ENCODE results near the gene SERPINA5.
"Not testable (repeated sequence)": the region's sequence is repeated elsewhere in the genome, so short reads cannot be mapped to it uniquely, and the experiment has no call there.

Gene SERPINA5

DNA sequence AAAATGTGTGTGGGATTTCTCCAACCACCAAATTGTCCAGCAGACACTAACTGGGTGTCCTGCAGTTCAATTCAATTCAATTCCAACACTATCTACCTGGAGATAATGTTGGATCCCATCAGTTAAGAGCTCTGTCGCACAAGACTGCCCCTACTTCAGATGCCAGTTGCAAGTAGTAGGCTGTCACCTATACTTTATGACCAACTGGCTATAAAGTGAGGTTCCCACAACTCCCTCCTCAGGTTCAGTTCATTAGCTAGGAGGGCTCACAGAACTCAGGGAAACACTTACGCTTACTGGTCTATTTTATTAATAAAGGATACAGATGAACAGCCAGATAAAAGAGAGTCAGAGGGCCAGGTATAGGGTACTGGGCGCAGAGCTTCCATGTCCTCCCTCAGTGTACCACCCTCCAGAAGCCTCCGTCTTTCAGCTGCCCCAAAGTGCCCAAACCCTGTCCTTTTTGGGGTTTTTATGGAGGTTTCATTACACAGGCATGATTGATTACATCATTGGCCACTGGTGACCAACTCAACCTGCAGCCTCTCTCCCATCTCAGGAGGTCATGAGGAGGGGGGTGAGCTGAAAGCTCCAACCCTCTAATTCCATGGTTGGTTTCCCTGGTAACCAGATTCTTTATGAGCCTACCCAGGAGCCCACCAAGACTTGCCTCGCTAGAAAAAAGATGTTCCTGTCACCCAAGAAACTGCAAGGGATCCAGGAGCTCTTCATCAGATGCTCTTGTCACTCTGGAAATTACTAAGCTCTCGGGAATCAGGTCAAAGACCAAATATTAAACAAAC, 7.5 kb upstream of the SERPINA5 start:
- DNase-seq (ENCODE audit: low read depth in 2 of 2): no peak

DNA sequence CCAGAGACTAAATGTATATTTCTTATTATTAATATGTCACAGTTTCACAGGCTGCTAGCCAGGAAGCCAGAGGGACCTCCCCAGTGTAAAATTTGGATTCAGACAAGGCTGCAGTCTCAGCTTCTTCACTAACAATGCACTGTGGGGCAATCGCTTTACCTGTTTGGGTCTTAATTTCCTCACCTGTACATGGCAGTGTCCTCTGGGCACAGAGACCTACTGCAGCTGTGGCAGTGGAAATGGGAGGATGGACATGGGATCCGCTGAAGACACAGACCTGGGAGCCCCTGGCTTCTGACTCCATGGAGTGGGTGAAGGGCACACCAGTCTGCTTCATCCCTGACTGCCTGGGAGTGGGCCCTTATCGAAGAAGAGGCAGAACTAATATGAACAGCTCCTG, 6.9 kb upstream of the SERPINA5 start:
- no peak for DNase-seq (ENCODE audit: low read depth in 2 of 2)

DNA sequence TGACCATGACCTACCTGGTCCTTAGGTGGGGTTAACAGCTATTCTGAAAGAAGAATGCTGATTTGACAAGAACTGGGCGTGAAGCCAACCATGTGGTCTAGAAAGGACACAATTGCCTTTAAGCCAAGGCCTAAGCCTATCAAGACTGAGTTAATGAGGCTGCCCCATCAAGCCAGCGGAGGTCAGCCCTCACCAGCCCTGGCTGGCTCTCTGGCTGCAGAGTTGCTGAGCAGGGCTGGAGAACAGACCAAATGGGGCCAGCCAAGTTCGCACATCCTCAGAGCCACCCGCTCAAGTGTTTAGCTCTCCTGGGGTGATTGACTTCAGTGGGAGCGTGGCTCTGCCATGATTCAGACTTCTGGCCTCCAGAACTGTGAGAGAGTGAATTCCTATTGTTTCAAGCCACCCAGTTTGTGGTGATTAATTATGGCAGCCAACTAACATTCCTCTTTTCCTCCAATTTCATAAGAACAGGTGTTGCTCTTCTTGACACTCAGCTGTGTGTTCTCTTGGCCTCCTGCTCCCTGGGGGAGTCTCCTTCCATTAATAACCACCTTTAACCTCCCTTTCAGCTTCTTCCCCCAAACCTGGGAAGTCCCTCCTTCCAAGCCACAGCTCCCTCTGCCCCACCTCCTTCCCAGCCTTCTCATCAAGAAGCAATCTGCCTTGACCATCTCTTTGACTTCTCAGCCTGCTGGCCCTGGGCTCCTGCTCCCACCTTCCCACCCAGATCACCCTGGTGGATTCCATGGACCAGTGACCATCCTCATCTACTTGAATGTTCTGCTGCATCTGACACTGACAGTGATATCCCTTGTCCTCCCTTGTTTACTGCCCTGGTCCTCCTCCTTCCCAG, 5.3 kb upstream of the SERPINA5 start:
- no peak for DNase-seq (ENCODE audit: low read depth in 2 of 2)

DNA sequence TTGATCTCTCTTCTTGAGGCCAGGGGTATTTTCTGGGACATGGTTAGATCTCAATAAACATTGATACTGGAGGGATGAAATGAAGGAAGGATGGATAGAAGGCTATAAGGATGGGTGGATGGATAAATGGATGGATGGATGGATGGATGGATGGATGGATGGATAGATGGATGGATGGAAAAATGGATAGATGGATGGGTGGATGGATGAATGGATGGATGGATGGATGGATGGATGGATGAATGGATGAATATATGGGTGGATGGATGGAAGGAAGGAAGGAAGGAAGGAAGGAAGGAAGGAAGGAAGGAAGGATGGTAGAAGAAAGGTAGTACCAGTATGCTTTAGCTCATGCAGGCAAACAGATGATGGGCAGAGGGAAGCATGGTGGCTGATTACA, 3.8 kb upstream of the SERPINA5 start:
- DNase-seq (ENCODE audit: low read depth in 2 of 2): not testable (repeated sequence)

DNA sequence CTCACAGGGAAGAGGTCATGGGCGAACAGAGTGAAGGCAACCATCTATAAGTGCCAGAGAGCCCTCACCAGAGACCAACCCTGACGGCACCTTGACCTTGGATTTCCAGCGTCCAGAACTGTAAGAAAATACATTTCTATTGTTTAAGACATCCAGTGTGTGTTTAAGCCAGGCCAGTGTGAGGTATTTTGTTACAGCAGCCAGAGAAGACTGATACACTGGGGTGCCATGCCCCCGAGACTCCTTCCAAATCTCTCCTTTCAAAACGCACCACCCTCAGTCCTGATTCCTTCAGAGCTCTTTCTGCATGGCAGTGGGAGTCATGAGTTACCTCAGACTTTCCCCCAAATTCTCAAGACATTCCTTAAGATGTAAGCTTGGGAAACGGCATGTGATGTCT, 2.5 kb upstream of the SERPINA5 start:
- DNase-seq (ENCODE audit: low read depth in 2 of 2): no peak

DNA sequence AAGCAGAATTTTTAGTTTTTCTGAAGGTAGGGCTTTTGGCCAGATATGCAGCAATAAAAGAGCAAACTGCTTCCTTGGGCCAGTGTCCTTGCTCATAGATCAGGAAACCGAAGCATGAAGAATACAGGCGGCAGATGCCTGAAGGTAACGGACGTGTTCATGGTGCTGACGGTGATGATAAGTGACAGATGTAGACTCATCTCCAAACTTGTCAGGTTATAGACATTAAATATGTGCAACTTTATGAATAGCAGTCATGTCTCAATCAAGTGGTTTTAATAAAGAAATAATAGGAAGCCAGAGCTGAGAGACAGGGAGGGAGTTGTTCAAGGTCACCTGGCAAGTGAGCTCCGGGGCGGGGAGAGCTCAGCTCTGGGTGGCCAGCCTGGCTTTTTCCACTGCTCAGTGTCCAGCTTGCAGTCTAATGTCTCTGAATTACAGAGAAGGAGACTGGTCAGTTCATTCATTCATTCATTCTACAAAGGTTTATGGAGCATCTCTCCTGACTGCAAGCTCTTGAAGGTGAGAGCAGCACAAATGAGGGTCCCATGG, 1.0 kb downstream of the SERPINA5 start:
- DNase-seq (ENCODE audit: low read depth in 2 of 2): no peak

DNA sequence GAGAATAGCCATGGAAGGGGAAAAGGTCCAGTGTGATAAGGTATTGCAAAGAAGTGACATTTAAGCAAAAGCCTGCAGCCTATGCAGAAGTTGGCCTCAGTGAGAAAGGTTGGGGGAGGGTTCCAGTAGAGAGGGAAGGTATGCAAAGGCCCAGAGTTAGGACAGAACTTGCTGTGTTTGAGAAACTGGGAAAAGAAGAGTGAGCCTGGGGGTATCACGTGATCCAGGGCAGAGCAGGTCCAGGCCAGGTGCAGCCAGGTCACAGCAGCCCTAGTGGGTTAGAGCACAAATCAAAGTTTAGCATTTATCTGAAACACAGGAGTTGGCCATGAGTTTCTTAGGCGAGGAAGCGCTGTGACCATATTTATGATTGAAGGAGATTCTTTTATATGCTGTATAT, 1.6 kb downstream of the SERPINA5 start:
- DNase-seq (ENCODE audit: low read depth in 2 of 2): no peak

DNA sequence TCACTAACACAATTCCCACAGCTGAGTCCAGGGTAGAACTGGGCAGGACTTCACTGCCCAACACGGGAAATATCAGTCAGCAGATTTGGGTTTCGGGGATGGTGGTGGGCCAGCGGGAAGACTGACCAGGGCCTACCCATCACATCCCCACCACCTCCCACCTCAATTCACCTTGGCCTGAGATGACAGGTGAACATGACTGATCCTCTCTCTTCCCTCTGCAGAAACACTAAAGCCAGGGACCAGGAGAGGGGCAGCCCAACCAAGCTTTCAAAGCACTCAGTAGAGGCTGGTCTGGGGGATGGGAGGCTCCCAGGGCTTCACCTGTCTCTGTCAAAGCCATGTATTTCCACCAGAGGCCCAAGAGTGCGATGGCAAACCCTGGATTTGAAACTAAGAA, 2.3 kb downstream of the SERPINA5 start:
- DNase-seq (ENCODE audit: low read depth in 2 of 2): no peak

DNA sequence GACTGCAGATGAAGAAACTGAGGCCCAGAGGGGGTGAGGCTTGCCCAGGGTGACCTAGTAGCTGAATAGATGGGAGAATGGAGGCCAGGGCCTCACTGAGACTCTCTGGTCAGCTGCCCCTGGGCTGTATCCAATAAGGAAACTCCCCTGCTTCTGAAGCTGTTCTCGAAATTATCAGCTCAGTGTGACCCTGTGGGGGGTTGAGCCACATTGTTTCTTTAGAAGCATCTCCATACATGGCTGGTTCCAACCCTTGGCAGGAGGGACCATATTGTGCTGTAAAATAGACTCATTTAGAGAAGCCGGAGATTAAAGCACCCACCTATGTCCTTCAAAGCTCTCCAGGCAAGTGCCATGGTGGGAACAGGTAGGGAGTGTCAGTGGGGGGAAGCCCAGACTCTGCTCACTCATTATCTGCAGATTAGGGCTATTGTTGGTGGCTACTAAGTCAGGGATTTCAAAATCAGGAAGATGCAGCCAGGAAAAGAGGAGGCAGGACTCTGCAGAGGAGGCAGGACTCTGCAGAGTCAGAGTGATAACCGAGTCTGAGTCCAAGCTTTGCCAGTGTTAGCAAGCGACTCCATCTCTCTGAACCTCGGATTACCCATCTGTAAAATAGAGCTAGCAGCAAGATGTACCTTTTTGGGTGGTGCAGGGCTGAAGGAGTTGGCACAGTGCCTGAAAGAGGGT, 3.5 kb downstream of the SERPINA5 start:
- DNase-seq (ENCODE audit: low read depth in 2 of 2): no peak

DNA sequence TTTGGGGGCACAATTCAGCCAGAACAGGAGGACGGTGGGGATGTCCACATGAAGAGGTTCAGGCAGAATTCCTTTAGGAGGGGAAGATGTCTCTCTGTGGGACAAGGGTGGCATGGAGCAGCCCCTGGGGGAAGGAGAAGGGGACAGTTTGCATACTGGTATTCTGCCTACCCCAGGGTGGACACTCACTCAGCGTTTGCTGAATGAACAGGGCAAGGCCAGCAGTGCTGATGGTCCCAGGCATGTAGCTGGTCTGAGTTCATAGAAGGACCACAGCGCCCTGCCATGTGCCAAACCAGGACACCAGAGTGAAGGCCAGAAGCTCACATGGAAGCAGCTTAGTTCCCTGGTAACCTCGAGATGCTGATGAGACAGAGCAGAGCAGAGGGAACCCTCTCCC, 5.4 kb downstream of the SERPINA5 start:
- DNase-seq (ENCODE audit: low read depth in 2 of 2): no peak

DNA sequence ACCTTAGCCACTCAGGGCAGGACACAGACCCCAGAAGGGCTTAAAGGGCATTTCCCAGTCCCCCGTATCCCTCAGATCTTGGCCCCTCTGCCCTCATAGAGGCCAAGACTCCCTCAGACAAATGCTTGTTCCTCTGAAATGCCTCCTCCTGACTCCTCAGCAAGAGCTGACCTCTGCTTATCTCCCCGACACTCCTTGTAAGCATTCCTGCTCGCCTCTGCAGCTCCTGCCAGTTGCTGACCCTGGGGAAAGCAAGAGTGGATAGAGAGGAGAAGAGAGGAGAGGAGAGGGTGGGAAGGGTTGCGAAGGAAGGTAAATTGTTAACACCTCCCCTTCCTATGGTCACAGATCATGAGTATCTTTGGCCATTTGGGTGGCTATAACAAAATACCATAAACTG, 7.1 kb downstream of the SERPINA5 start:
- no peak for DNase-seq (ENCODE audit: low read depth in 2 of 2)

DNA sequence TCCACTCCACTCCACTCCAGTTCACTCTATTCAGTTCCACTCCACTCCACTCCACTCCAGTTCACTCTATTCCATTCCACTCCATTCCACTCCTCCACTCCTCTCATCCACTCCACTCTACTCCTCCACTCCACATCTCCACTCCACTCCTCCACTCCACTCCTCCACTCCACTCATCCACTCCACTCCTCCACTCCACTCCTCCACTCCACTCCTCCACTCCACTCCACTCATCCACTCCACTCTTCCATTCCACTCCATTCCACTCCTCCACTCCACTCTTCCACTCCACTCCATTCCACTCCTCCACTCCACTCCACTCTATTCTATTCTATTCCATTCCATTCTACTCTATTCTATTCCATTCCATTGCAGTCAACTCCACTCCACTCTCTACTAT, 9.8 kb downstream of the SERPINA5 start:
- no peak for DNase-seq (ENCODE audit: low read depth in 2 of 2)

DNA sequence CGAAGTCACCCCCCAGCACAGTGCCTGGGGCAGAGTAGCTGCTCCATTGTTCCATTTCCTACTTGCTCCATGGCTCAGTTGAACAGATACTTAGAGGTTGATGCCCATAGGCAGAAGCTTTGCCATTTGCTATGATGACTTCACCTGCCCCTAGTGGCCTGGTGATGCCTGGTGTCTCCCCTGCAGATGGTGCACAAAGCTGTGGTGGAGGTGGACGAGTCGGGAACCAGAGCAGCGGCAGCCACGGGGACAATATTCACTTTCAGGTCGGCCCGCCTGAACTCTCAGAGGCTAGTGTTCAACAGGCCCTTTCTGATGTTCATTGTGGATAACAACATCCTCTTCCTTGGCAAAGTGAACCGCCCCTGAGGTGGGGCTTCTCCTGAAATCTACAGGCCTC, 10.6 kb downstream of the SERPINA5 start:
- DNase-seq (ENCODE audit: low read depth in 2 of 2): no peak

DNA sequence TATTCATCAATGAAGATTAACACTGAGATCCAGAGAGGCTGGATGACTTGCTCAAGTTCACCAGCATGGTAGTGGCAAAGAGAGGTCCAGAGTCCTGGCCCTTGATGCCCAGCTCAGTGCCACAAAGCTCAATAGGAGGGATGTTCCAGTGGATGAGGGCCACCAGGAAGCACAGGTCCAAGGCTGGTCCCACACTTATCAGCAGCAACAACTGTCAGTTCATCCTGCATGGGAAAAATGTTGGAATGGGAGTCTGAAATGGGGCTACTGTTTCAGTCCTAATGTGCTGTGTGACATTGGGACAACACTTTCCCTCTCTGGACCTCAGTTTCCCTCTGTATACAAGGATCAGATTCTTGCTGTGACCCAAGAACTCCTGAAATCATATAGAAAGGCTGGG, 11.2 kb downstream of the SERPINA5 start:
- DNase-seq (ENCODE audit: low read depth in 2 of 2): no peak

DNA sequence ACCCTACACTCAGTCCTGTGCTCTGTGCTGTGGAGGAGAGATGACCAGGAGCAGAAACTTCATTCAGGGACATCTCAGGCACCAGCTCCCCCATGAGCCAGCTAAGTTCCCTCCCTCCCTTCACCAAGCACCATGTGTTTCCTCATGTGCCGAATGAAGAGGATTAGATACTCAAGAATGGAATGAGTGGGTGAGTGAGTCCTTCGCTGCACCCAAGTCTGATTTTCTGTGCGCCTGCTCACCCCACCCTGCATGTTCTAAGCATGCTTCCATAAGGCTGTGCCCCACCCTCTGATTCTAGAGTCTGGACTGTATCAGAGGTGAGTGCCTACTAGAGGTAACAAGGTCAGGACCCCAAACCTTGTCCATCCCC, 12.1 kb downstream of the SERPINA5 start:
- no peak for DNase-seq (ENCODE audit: low read depth in 2 of 2)

DNA sequence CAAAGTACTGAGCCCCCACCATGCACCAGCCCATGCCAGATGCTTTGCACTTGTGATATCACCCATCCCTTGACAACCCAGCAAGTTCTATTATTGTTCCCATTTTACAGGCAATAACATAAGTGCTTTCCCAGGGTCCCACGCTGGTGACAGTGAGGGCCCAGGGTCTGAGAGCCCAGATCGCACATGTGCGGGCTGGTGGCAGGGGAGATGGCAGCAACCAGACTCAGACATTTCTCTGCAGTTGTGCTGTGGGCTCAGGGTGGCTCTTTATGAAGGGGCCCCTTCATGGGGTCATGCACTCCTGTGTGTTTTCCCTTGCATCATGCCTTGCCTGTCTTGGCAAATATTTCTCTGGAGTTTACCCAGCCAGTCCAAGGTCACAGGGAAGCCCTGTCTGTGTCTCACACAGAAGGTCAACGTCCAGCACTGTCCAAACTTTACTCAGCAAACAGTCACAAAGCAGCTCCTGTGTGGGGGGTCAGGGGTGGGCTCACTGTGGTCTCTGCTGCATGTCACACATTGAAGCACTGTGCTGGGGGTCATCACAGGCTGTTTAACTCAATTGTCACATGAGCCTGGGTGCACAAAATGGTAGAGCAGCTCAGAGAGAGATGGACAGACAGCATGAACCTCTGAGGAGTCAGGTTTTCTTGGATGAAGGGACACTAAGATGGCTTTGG, 12.7 kb downstream of the SERPINA5 start:
- DNase-seq (ENCODE audit: low read depth in 2 of 2): no peak

DNA sequence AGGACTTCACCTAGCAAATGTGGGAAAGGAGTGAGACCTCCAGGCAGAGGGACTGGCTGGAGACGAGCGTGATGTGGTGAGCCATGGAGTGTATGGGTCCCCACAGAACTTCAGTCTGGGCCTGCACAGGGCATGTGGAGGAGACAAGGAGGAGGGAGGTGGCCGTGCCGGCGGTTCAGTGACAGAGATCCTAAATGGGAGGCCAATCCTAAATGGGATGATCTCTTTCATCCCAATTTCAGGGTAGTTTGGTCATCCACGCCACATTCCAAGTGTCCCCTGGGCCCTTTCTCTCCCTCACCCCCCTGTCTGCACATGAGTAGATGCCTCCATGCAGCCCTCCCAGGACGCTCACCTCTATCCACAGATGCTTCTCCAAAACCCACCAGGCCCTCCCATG, 13.2 kb downstream of the SERPINA5 start:
- no peak for DNase-seq (ENCODE audit: low read depth in 2 of 2)

DNA sequence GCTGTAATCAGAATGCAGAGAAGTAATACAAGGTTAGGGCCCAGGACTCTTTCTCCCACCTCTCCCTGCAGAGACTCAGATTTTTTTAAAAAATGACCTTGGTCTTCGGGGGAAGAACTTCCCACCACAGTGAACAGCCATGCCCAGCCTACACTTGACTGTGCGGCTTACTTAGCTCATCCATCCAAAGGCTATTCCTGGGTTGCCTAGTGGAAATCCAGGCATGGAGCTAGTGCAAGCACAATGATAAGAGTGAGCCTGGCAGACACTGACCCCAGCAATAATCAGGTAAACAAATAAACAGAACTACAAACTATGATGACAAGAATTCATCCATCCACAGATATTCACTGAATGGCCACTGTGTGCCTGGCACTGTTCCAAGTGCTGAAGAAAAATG, 14.7 kb downstream of the SERPINA5 start:
- no peak for DNase-seq (ENCODE audit: low read depth in 2 of 2)

DNA sequence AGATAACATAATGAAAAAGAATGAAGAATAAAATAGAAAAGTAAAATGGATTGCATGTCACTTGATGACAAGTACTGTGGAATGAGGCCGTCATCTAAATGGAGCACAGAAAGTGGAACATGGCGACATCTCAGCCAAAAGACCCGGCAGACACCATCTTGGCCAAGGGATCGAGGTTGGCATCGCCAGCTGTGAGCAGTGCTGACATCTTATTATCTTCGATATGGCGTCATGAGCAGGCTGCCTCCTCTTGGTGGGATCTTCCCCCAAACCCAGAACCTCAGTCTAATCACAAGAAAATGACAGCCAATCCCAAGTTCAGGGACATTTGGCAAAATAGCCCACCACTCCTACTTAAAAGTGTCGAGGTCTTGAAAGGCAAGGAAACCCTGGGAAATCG, 15.1 kb downstream of the SERPINA5 start:
- DNase-seq (ENCODE audit: low read depth in 2 of 2): no peak

DNA sequence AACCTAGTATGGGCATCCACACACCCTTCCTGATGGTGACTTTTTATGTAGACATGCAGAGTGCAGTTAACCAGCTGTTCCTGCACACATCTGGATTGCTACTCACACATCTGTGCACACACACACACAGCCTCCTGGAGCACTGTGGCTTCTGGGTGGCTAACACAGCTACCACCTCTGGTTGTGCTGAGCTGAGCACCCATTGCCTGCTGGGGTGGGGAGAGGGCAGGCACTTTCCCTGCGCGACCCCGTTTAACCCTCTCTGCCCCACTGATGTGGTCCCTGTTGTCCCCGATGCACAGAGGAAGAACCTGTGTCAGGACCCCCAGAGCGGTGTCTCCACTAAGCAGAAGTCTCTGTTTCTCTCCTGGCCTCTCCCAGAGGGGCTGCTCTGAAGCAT, 16.6 kb downstream of the SERPINA5 start:
- DNase-seq (ENCODE audit: low read depth in 2 of 2): no peak

DNA sequence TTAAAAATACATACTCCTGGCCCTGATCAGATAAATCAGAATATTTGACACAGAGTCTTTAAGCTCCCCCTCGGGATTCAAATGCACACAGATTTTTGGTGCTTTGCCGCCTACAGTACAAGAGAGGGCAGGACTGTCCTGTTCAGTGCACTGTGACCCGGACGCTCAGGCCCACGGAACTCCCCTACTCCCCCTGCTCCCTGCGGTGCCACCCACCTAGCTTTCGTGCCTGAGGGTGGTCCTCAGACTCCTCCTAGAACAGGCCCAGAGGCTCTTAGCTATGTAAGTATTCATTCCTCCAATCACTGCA, 17.2 kb downstream of the SERPINA5 start:
- no peak for DNase-seq (ENCODE audit: low read depth in 2 of 2)
